Upper lobe of left lung (tissue), 4 donors: ENCODE results near the gene HPCA.

Source experiments
- POLR2AphosphoS5 ChIP-seq, 2 donors: sonication (generic); formaldehyde crosslinking; IDR thresholded peaks; one replicate each; pipeline ENCODE4 v1.5.1; 2017; ENCODE audit warnings: antibody characterized with exemption in 2 of 2
- TF ChIP-seq, protein P1 (sequence below), 6 experiments: fragments of 450-650 bp in 4 of 6; fragments of 200-600 bp in 2 of 6; sonication (generic) in 2 of 6; IDR thresholded peaks; one replicate each; pipeline ENCODE4 v1.5.1; 2016 to 2019; ENCODE audit warnings: antibody characterized with exemption in 6 of 6

DNA sequence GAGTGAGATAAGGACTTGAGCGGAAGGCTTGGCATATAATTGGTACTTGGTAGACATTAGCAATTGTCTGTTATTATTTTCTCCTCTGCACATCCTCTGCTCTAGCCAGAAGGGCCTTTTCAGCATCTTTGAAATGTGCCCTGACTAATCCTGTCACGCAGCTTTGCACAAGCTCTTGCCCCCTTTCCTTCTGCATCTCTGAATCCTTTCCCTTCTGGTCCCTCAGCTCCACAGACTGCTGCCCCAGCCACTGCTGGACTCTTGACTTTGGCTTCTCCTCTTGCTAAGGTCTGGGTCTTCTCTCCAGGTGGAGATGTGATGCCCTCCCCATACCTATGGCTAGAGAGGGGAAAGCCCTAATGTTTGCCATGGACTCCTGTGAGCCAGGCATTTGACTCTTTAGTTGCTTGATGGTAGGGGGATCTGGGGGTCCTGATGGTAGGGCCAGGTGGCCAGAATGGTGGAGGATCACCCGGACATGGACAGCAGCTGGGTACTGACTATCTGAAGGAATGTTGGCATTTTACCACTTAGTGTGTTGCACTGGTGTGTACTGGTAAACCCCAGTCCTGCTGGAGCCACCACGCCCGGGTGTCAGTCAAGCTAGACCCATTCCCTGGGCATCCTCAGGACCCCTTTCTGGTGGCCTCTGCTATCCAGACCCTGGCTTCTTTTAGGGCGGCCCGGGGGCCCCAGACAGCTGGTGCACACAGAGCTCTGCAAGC lies 4.4 kb downstream of the HPCA start:
- TF ChIP-seq, protein P1, sequence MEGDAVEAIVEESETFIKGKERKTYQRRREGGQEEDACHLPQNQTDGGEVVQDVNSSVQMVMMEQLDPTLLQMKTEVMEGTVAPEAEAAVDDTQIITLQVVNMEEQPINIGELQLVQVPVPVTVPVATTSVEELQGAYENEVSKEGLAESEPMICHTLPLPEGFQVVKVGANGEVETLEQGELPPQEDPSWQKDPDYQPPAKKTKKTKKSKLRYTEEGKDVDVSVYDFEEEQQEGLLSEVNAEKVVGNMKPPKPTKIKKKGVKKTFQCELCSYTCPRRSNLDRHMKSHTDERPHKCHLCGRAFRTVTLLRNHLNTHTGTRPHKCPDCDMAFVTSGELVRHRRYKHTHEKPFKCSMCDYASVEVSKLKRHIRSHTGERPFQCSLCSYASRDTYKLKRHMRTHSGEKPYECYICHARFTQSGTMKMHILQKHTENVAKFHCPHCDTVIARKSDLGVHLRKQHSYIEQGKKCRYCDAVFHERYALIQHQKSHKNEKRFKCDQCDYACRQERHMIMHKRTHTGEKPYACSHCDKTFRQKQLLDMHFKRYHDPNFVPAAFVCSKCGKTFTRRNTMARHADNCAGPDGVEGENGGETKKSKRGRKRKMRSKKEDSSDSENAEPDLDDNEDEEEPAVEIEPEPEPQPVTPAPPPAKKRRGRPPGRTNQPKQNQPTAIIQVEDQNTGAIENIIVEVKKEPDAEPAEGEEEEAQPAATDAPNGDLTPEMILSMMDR (IDR thresholded peaks at IDR 0.05) = no peak
- TF ChIP-seq POLR2AphosphoS5 (IDR thresholded peaks at IDR 0.05) = no peak
